IPS-NIHi11 (cell line): ENCODE measurements around the gene SPHKAP.
"Not testable (repeated sequence)": the region's sequence is repeated elsewhere in the genome, so short reads cannot be mapped to it uniquely, and the experiment has no call there.

Experiments
- DNase-seq: peaks from one replicate; pipeline ENCODE4 v3.0.0; 2012; ENCODE audit warnings: mixed read lengths, low spot score

Gene SPHKAP

GRCh38 chr2:228094377-228094921 lies 87.0 kb downstream of the SPHKAP start:
- no peak for DNase-seq

- DNase-seq = no peak
Measured at GRCh38 chr2:228092056-228092455, 89.4 kb downstream of the SPHKAP start.

DNA sequence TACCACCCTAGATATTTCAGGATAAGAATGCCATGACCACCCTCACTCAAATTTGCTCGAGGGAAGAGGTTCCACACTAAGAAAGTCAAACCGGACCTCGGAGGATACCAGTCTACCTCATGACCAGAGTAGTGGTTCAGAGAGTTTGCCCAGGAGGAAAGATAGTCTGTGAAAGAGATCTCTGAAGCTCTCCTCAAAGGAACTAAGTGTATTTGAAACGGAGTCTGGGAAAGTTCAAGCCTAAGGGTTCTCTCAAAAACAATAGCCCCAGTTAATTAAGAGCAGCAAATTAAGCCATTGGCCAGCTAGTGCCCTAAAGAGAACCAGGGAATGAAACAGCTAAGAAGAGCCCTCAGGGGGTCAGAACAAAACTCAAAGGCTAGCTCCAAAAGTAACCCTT lies 94.9 kb downstream of the SPHKAP start:
- DNase-seq = no peak

DNA sequence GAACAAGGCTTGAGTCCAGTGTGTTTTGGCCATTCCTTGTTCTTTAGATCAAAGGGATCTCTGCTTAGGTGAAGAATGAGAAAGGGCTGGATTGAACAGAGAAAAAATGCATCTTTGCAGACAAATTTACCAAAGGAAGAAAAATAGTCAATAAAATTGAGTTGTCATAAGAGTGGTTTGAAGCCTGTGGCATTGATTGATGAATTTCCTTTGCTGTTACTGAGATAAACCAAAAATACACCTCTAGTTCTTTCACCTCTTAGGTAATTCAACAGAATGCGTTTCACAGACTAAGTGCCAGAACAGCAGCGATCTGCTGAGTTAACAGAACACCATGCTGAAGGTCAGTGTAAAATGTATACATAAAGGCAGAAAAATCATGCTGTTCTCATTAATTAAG lies 96.8 kb downstream of the SPHKAP start:
- no peak for DNase-seq

DNA sequence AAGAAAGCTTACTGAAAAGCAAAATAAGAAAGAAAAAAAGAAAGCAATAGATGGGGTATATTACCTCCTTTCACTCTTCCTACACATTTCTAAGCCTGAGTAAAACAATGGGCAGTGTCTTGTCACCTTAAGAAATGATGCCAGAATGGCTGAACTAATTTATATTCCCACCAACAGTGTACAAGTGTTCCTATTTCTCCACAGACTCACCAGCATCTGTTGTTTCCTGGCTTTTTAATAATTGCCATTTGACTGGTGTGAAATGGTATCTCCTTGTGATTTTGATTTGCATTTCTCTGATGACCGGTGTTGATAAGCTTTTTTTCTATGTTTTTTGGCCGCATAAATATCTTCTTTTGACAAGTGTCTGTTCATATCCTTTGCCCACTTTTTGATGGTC lies 98.4 kb downstream of the SPHKAP start:
- no peak for DNase-seq

DNA sequence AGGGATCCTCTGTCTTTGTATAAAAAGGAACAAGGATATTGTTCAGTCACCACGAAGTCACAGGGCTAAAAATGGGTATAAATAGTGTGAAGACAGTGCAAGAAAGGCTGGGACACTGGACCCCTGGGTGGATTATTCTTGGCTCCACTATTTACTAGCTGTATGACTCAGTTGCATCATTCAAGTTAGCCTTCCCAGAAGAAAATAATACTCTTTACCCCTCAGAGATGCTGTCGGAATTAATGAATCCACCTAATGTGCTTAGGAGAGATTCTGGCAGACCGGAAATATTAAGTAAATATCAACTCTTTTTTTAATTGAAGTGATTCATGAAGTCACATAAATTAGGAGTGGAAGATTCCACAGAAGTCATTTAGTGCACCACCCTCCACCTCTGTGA lies 98.9 kb downstream of the SPHKAP start:
- DNase-seq = no peak

- no peak for DNase-seq
Measured at GRCh38 chr2:228079194-228079593, 102.3 kb downstream of the SPHKAP start.

- not testable (repeated sequence) for DNase-seq
Measured at GRCh38 chr2:228076695-228077094, 104.8 kb downstream of the SPHKAP start.

DNA sequence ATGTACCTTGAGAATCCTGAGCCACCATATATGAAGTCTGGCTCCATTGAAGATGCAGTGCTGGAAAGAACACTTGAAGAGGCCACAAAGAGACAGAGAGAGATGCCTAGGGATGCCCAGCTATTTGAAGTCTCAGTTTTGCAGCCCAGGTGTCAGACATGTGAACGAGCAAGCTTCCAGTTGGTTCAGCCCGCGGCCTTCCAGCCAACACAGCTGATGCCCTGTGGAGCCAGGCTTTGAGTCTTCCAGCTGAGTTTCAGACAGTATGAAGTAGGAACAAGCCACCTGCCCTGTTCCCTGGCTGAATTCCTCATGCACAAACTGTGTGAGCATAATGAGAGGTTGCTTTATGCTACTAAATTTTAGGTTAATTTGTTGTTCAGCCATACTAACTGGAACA lies 108.8 kb downstream of the SPHKAP start:
- no peak for DNase-seq

- DNase-seq = no peak
Measured at GRCh38 chr2:228067309-228067708, 114.2 kb downstream of the SPHKAP start.

GRCh38 chr2:228066126-228066798 lies 115.2 kb downstream of the SPHKAP start:
- no peak for DNase-seq

DNA sequence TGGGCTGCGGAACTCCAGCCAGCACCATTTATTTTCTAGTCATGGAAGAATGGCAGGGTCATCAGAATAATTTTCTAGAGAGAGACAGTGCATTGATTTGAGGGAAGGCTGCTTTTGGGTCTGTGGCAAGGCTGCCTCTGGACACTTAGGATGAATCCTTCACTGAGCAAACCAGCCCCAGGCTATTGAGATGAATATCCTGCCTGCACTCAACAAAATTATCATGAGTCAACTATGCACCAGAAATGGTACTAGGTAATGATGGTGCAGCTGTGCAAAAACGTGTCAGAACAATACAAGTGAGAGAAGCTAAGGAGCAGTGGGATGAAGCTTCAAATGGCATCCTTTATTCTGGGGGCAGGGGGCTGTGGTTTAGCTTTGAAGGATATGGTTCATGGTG lies 115.8 kb downstream of the SPHKAP start:
- DNase-seq = no peak

DNA sequence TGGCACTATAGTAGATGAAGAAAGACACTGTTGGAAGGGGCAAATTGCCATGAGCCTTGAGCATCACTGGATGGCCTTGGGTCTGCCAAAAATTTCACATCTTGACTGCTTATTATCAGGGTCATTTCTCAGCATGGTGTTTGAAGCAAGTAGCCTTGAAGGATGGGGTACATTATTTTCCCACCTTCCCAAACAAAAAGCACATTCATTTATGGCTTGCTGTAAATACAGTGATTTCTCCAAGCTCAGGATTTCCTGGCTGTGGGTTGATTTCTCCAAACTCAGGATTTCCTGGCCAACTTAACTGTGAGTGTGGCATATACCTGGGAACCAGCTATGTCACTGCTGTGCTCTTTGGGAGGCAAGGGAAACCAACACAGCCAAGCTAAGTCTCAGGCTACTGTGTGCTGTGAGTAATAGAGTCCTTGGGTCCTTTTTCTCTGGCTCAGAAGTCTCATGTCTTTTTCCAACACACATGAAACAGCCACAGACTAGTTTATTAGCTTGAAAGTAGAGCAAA lies 116.6 kb downstream of the SPHKAP start:
- DNase-seq = no peak

GRCh38 chr2:228064024-228064423 lies 117.5 kb downstream of the SPHKAP start:
- DNase-seq = no peak

DNA sequence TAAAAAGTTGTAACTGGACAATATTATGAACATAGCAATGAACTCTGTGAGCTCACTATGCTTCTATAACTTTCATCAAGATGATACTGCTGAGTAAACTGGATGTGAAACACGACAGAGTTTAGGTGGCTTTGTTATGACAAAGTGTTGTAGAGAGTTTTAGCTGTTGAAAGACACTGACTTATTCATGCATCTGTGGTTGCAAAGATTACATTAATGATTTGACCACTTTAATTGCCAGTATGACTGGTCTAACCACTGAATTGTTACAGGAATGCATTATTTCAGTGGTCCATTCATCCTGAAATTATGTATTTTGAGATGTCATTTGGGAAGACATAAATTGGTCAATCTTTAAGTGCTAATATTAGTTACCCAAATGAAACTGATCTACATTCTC lies 117.9 kb downstream of the SPHKAP start:
- no peak for DNase-seq

DNA sequence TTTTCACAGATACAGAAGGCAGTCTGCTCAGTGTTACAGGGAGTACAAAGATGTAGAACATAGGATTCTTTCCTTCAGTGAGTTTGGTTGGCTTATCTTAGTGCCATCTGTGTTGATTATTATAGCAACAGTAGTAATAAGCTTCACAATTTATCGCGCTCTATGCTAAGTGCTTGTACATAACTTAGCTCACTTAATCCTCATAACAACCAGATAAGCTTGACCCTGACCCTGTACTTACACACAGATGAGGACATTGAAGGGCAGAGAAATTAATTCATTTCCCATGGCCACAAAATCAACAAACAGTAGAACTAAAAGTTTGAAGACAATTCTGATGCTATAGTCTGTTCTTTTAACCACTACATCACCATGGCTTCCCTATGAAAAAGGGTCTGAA lies 121.8 kb downstream of the SPHKAP start:
- DNase-seq = no peak

GRCh38 chr2:228056293-228057097 lies 125.0 kb downstream of the SPHKAP start:
- no peak for DNase-seq

DNA sequence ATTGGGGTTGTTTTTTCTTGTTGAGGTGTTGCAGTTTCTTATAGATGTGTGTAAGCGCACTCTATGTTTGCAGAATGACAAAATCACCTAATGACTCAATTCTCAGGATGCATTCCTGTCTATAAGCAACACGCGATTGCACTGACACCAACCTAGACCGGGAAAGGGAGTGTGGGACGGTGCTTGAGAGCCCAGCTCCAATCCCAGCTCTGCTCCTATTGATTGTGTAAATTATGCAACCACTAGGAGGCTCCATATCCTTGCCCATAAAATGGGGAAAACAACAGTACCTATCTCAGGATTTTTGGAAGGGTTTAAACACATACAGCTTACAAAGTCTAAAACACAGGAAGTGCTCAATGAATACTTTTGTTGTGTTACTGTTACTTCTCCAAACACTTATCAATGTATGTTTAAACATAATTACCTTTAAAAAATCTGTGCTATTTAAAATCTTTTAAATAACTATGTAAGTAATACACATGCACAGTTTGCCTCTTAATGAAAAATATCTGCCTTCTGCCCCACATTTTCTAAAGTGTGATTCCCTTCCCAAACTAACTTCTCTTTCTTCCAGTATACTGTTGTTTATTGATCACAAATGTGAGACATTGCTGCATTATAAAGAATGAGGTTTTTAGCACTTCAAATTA lies 132.5 kb downstream of the SPHKAP start:
- DNase-seq = peak; percentile 64

DNA sequence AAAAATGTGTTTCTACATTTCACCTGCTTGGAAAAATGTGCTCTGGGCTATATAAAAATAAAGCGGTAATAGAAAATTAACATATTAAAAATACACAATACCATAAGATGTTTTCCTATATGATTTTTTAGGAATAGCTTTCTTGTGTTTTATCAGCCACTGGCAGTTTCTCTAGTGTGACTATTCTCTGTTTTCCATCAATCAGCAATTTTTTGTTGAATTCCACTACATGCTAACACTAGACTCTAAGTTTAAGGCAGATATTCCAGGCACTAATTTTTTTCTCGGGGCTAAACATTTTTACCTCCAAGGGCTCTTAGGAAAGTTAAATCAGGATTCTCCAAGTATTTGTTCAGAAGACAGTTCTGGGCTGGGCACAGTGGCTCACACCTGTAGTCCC lies 140.5 kb downstream of the SPHKAP start:
- DNase-seq = no peak

DNA sequence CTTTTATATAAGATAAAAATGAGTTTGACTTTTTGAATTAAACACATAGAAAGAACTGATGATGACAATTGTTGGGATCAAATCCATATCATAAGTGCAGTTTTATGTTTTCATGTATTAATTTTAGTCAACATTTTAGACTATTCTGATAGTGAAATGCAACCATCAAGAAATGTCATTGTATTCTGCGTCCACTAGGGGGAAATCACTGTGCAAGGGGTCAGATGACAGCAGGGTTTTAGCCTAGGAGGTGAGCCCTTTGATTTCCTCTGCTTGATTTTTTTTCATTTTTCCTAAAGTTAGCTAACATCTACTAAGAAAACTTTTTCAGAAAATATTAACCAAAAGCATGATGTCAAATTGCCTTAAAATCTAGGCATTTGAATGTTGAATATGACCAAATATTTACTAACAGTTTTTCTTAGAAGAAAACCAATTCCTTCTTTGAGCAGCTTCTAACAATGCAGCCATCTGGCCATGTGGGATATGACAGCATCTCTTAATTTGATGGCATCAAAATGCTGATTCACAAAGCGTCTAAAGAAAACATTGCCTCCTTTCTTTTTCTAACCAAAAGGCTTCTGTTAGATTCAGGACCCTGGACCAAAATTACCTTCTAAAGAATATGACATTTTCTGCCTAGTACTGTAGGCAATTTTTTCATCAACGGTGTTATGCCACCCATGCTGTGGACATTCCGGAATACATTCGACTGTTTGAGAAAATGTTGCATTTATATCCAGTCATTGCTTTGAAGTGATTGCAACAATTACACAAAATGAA lies 141.5 kb downstream of the SPHKAP start:
- DNase-seq = peak; percentile 47

- DNase-seq = no peak
Measured at GRCh38 chr2:228038967-228039366, 142.5 kb downstream of the SPHKAP start.

DNA sequence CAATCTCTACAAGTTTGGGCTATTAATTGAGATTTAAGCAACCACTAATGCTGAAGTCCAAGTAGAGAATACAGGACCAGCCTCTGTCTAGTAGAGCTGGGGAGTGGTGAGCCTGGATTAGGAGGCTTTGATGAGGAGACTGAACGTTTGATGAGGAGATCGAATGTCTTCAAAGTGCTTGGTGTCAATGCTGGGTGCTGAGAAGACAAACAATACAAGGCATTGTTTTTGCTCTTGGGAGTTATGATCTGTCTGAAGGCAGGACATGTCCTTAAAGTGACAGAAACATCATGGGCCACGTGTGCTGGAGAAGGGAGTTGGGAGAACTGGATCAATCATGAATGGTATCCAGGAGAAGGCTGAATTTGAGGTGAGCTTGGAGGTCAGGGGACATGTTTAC lies 143.6 kb downstream of the SPHKAP start:
- DNase-seq = no peak
